OCI-LY3 (cell line): Measurements from ENCODE around the gene CDH8.

Source experiments
- EZH2phosphoT487 ChIP-seq: fragments of 200-600 bp; shearing (Covaris generic); IDR thresholded peaks from 2 replicates; pipeline ENCODE4 v1.6.1; 2018; ENCODE audit warnings: antibody characterized with exemption, mixed run types, low read depth
- TF ChIP-seq, protein P1 (sequence below): fragments of 200-600, 300-600 bp; sonication (generic); IDR thresholded peaks from 2 replicates; pipeline ENCODE4 v1.5.1; 2014; ENCODE audit warnings: antibody characterized with exemption, low read length, low read depth

DNA sequence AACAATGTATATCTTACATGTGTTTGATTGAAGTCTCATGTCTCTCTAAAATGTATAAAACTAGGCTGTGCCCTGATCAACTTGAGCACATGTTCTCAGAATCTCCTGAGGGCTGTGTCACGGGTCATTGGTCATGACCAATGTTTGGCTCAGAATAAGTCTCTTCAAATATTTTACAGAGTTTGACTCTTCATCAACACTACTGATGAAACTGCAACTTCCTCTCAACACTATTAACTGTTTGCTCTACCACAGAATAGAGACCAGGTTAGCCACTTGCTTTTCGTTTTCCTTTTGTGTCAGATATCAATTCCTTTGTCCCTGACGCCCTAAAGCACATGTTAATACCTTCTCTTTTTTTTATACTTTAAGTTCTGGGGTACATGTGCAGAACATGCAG lies 358.1 kb downstream of the CDH8 start:
- TF ChIP-seq, protein P1, sequence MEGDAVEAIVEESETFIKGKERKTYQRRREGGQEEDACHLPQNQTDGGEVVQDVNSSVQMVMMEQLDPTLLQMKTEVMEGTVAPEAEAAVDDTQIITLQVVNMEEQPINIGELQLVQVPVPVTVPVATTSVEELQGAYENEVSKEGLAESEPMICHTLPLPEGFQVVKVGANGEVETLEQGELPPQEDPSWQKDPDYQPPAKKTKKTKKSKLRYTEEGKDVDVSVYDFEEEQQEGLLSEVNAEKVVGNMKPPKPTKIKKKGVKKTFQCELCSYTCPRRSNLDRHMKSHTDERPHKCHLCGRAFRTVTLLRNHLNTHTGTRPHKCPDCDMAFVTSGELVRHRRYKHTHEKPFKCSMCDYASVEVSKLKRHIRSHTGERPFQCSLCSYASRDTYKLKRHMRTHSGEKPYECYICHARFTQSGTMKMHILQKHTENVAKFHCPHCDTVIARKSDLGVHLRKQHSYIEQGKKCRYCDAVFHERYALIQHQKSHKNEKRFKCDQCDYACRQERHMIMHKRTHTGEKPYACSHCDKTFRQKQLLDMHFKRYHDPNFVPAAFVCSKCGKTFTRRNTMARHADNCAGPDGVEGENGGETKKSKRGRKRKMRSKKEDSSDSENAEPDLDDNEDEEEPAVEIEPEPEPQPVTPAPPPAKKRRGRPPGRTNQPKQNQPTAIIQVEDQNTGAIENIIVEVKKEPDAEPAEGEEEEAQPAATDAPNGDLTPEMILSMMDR, result no peak
- TF ChIP-seq EZH2phosphoT487, result no peak
